Endometrium (tissue), 2 donors: ENCODE data around the gene TMEM117.

Experiments used
- FAIRE-seq: peaks from 2 replicates; lab custom pipeline; 2012; peaks lifted over from hg19 to GRCh38; lab: Jason Lieb, UNC
- donor health status: control.
- donor health status: control.

The TMEM117 gene

GRCh38 chr12:43964033-43964432 is 128.2 kb downstream of the TMEM117 start:
- FAIRE-seq = no peak

- FAIRE-seq = no peak
These were observed 129.1 kb downstream of the TMEM117 start for GRCh38 chr12:43964961-43965360.

GRCh38 chr12:43965899-43966298 is 130.0 kb downstream of the TMEM117 start:
- FAIRE-seq = no peak

GRCh38 chr12:43968736-43969135 is 132.9 kb downstream of the TMEM117 start:
- FAIRE-seq = no peak

GRCh38 chr12:43969882-43970281 is 134.0 kb downstream of the TMEM117 start:
- no peak for FAIRE-seq

- no peak for FAIRE-seq
These were observed 137.5 kb downstream of the TMEM117 start for GRCh38 chr12:43973385-43973784.

- no peak for FAIRE-seq
These were observed 138.1 kb downstream of the TMEM117 start for GRCh38 chr12:43973993-43974392.

GRCh38 chr12:43976027-43976426 is 140.1 kb downstream of the TMEM117 start:
- no peak for FAIRE-seq

GRCh38 chr12:43978556-43978955 is 142.7 kb downstream of the TMEM117 start:
- FAIRE-seq = no peak

- FAIRE-seq = no peak
These were observed 143.6 kb downstream of the TMEM117 start for GRCh38 chr12:43979450-43979849.

GRCh38 chr12:43980627-43981191 is 144.8 kb downstream of the TMEM117 start:
- no peak for FAIRE-seq

- no peak for FAIRE-seq
These were observed 145.8 kb downstream of the TMEM117 start for GRCh38 chr12:43981726-43982125.

- no peak for FAIRE-seq
These were observed 146.7 kb downstream of the TMEM117 start for GRCh38 chr12:43982544-43982943.

- FAIRE-seq = no peak
These were observed 153.1 kb downstream of the TMEM117 start for GRCh38 chr12:43988838-43989560.

GRCh38 chr12:43992856-43993255 is 157.0 kb downstream of the TMEM117 start:
- no peak for FAIRE-seq

GRCh38 chr12:44000309-44000952 is 164.6 kb downstream of the TMEM117 start:
- no peak for FAIRE-seq

GRCh38 chr12:44002607-44003006 is 166.7 kb downstream of the TMEM117 start:
- FAIRE-seq = no peak

GRCh38 chr12:44003721-44004120 is 167.8 kb downstream of the TMEM117 start:
- FAIRE-seq = no peak

- peak; percentile 86 for FAIRE-seq
These were observed 179.6 kb downstream of the TMEM117 start for GRCh38 chr12:44015333-44015941.

- no peak for FAIRE-seq
These were observed 181.3 kb downstream of the TMEM117 start for GRCh38 chr12:44017216-44017615.

GRCh38 chr12:44019118-44019517 is 183.2 kb downstream of the TMEM117 start:
- no peak for FAIRE-seq

GRCh38 chr12:44020555-44020954 is 184.7 kb downstream of the TMEM117 start:
- FAIRE-seq = no peak

GRCh38 chr12:44021471-44021971 is 185.6 kb downstream of the TMEM117 start:
- no peak for FAIRE-seq
